SU-DHL-6 (cell line): Measurements from ENCODE around the gene NDUFS1.

Experiments
- CTCF ChIP-seq: fragments of 200-600 bp; sonication (generic); IDR thresholded peaks from one replicate; pipeline ENCODE4 v1.5.1; 2017; ENCODE audit warnings: antibody characterized with exemption, mild to moderate bottlenecking, low read length, moderate library complexity; ENCODE audit not compliant: insufficient read depth, poor library complexity, severe bottlenecking
- EZH2phosphoT487 ChIP-seq: fragments of 200-600 bp; sonication (generic), shearing (Covaris generic); conservative IDR thresholded peaks from 2 replicates; pipeline ENCODE4 v1.6.1; 2018; ENCODE audit warnings: mild to moderate bottlenecking, antibody characterized with exemption, low read length, moderate library complexity, mixed read lengths

GRCh38 chr2:206127656-206128055 lies 31.6 kb downstream of the NDUFS1 start:
- TF ChIP-seq CTCF (no peak), EZH2phosphoT487 (no peak)
